Stomach (tissue), 9 donors: ENCODE results near the gene ADNP. TPM values are rescaled to one million over a fixed set of nuclear protein-coding genes. Genes with fewer than 3 reads are reported as not detected.

Experiments
- DNase-seq, 2 donors: peaks; one replicate each; pipeline versions ENCODE4 v3.0.0 to v3.0.0-alpha.2; 2013 to 2019
- H3K27ac ChIP-seq, 5 donors: fragments of 200-600 bp in 4 of 5; sonication (generic) in 4 of 5; one replicate each; pipeline ENCODE4 v1.5.1; 2013 to 2019; ENCODE audit warnings: mild to moderate bottlenecking in 1 of 5, moderate library complexity in 1 of 5
- H3K27me3 ChIP-seq, 3 donors: fragments of 200-600 bp; sonication (generic); one replicate each; pipeline ENCODE4 v1.5.1; 2017 to 2019; ENCODE audit warnings: mixed run types in 1 of 3
- H3K36me3 ChIP-seq, 4 donors: fragments of 200-600 bp; sonication (generic); 1 replicate in 3 of 4; 2 replicates in 1 of 4; pipeline ENCODE4 v1.5.1; 2016 to 2019
- H3K4me1 ChIP-seq, 4 donors: fragments of 200-600 bp; sonication (generic); one replicate each; pipeline ENCODE4 v1.5.1; 2016 to 2019
- H3K4me3 ChIP-seq, 4 donors: fragments of 200-600 bp; sonication (generic) in 3 of 4; one replicate each; pipeline ENCODE4 v1.5.1; 2016 to 2019; ENCODE audit warnings: mild to moderate bottlenecking in 1 of 4
- H3K9me3 ChIP-seq, 4 donors: fragments of 200-600 bp; sonication (generic); one replicate each; pipeline ENCODE4 v1.5.1; 2016 to 2019
- CTCF ChIP-seq, 7 experiments: fragments of 450-650 bp in 4 of 7; fragments of 200-600 bp in 3 of 7; sonication (generic) in 3 of 7; IDR thresholded peaks; one replicate each; pipeline ENCODE4 v1.5.1; 2016 to 2019; ENCODE audit warnings: antibody characterized with exemption in 7 of 7, control low read depth in 2 of 7, mild to moderate bottlenecking in 1 of 7
- EP300 ChIP-seq: sonication (generic); formaldehyde crosslinking; IDR thresholded peaks from one replicate; pipeline ENCODE4 v1.6.1; 2017; ENCODE audit warnings: antibody characterized with exemption
- POLR2A ChIP-seq, 4 donors: fragments of 450-650 bp; IDR thresholded peaks; one replicate each; pipeline ENCODE4 v1.6.1; 2016; ENCODE audit warnings: antibody characterized with exemption in 4 of 4, control low read depth in 2 of 4, mild to moderate bottlenecking in 1 of 4, moderate library complexity in 1 of 4
- POLR2AphosphoS5 ChIP-seq, 3 donors: sonication (generic); formaldehyde crosslinking; IDR thresholded peaks; one replicate each; pipeline ENCODE4 v1.6.1; 2016; ENCODE audit warnings: antibody characterized with exemption in 3 of 3
- WGBS, 5 donors: extraction: QIAGEN DNeasy Blood & Tissue Kit in 3 of 5; methylation state at CpG; one replicate each; pipeline versions ENCODE4 v1.1.5 to v1.1.7; 2013 to 2018; 5-methylcytosine and 5-hydroxymethylcytosine counted together
- intact Hi-C: fragments of 100-400 bp; cut with DNase I; formaldehyde crosslinking; loops from one replicate; pipeline ENCODE4 v1.15.1; 2023; ENCODE audit warnings: low total_unique reads
- polyA plus RNA-seq, 3 donors: library from polyadenylated mRNA; stranded (reverse); fragments of 200-250 nt; gene quantifications; one replicate each; pipeline ENCODE4 v1.2.3, GENCODE V29; 2013
- total RNA-seq, 5 donors: library from RNA; depleted of rRNA; stranded (reverse); fragments of >200 nt; gene quantifications; one replicate each; pipeline versions ENCODE4 v1.1.0 to v1.2.3, GENCODE V29; 2014 to 2016
- donor health status: healthy with polysubstance abuse.
- donor health status: Bipolar disorder and iron deficiency.
- donor health status: healthy.

ADNP gene
- total and polyA plus RNA-seq, 8 donors = 19.9 to 67.4 (median 48.5) TPM

GRCh38 chr20:50872560-50873425, 58.4 kb downstream of the ADNP start:
- DNase-seq = no peak
- TF ChIP-seq POLR2A (IDR thresholded peaks at IDR 0.05) (no peak), EP300 (no peak), POLR2AphosphoS5 (IDR thresholded peaks at IDR 0.05) (no peak), CTCF (IDR thresholded peaks at IDR 0.05) (no peak)
- intact Hi-C loops = no loop called here
- Histone ChIP-seq H3K27me3 (no peaks in the 10 kb centered on the region), H3K4me3 (no peak overlapping the region), H3K27ac (no peak overlapping the region), H3K36me3 (peaks cover 0 to 19% (median 8%) of the 10 kb centered on the region in 4 donors), H3K4me1 (no peaks in the 10 kb centered on the region), H3K9me3 (no peaks in the 10 kb centered on the region)
- WGBS, 5 donors = 80 to 89% (median 84%) methylated on average over 16 of the region's 16 CpGs

- Histone ChIP-seq H3K9me3 (no peaks in the 10 kb centered on the region), H3K36me3 (no peaks in the 10 kb centered on the region), H3K4me3 (no peak overlapping the region), H3K4me1 (no peaks in the 10 kb centered on the region), H3K27me3 (no peaks in the 10 kb centered on the region), H3K27ac (no peak overlapping the region)
- WGBS, 5 donors = 78 to 91% (median 84%) methylated on average over 12 to 19 of the region's 19 CpGs
- intact Hi-C loops = no loop called here
- TF ChIP-seq POLR2AphosphoS5 (IDR thresholded peaks at IDR 0.05) = no peak
- no peak for TF ChIP-seq EP300
- no peak for TF ChIP-seq CTCF (IDR thresholded peaks at IDR 0.05)
- TF ChIP-seq POLR2A (IDR thresholded peaks at IDR 0.05) = no peak
- peak in 1 of 2 donors; percentile 73 for DNase-seq
These were observed 60.6 kb downstream of the ADNP start for GRCh38 chr20:50870561-50871161.

GRCh38 chr20:50868509-50869495, 62.4 kb downstream of the ADNP start:
- TF ChIP-seq CTCF (IDR thresholded peaks at IDR 0.05) (no peak), POLR2AphosphoS5 (IDR thresholded peaks at IDR 0.05) (peak in 2 of 3 donors; percentile 16 to 25)
- intact Hi-C loops = no loop called here
- Histone ChIP-seq H3K4me3 (no peak overlapping the region), H3K27ac (peak overlapping the region in 1 of 5 donors; percentile 20), H3K4me1 (no peaks in the 10 kb centered on the region), H3K9me3 (no peaks in the 10 kb centered on the region), H3K36me3 (no peaks in the 10 kb centered on the region), H3K27me3 (no peaks in the 10 kb centered on the region)
- peak in 1 of 2 donors; percentile 69 for DNase-seq
- 75 to 84% (median 82%) methylated on average over 10 to 11 of the region's 11 CpGs for WGBS, 5 donors

- no peaks in the 10 kb centered on the region for H3K27me3 ChIP-seq
- 92 to 97% (median 95%) methylated on average over 6 of the region's 6 CpGs for WGBS, 5 donors
- no peaks in the 10 kb centered on the region for H3K36me3 ChIP-seq
- H3K4me3 ChIP-seq = no peak overlapping the region
- H3K4me1 ChIP-seq = no peaks in the 10 kb centered on the region
- no peak for DNase-seq
- H3K9me3 ChIP-seq = no peaks in the 10 kb centered on the region
- intact Hi-C loops = no loop called here
- TF ChIP-seq POLR2AphosphoS5 (IDR thresholded peaks at IDR 0.05) (no peak), POLR2A (IDR thresholded peaks at IDR 0.05) (no peak), EP300 (no peak)
- no peak overlapping the region for H3K27ac ChIP-seq
These were observed 63.4 kb downstream of the ADNP start for GRCh38 chr20:50867805-50868204.
